ENCODE measurements around the gene ABLIM2.
"Not testable (repeated sequence)": the region's sequence is repeated elsewhere in the genome, so short reads cannot be mapped to it uniquely, and the experiment has no call there.

The ABLIM2 gene

DNA sequence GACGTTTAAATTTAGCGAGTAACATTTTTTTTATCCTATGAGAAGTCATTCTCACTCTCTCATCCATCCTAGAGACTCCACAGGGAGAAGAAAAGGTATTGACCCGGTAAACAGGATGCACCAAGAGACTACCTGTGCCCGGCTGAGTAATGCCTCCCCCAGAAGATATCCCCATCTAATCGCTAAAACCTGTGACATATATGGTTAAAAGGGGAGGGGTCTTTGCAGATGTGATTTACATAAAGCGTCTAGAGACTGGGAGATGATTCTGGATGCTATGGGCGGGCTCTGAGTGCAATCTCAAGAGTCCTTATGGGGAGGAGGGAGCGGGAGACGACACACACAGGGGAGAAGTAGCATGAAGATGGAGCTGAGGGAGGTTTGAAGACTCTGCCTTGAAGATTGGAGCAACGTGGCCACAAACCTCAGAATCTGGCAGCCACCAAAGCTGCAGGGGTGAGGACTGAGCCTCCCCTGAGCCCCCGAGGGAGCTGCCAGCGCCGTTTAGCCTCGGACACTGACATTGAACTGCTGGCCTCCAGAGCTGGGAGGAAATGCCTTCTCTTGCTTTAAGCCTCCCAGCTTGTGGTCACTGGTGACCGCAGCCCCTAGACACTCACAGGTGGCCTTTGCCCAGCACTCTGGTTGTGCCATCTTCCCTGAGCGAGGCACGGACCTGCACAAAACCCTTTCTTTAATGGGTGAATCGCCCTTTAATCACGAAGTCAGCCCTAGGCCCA, 11.2 kb downstream of the ABLIM2 start:
- intact Hi-C loops (cut with DNase I), result no loop called here
- no peak for DNase-seq

DNA sequence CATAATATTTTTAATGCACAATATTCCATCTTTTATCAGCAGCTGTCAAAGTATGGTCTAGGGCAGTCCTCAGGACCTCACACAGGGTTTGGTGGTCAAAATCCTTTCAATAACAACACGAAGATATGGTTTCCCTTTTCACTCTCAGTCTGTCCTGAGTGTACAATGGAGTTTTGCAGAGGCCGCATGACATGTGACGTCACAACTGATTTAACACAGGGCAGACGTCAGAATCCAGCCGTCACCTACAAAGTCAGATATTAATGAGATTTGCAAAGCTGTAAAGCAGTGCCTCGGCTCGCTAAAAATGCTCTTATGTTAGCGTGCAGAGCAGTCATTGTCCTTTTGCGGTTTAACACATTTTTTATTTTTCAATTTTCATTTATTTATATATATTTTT, 12.5 kb downstream of the ABLIM2 start:
- DNase-seq, result no peak
- intact Hi-C loops (cut with DNase I), result no loop called here

- peak in 38 of 42 donors; percentile 17 to 83 (median 56) for DNase-seq
- intact Hi-C loops (cut with DNase I), result no loop called here
These were observed 14.3 kb downstream of the ABLIM2 start for GRCh38 chr4:8144359-8144758.

DNA sequence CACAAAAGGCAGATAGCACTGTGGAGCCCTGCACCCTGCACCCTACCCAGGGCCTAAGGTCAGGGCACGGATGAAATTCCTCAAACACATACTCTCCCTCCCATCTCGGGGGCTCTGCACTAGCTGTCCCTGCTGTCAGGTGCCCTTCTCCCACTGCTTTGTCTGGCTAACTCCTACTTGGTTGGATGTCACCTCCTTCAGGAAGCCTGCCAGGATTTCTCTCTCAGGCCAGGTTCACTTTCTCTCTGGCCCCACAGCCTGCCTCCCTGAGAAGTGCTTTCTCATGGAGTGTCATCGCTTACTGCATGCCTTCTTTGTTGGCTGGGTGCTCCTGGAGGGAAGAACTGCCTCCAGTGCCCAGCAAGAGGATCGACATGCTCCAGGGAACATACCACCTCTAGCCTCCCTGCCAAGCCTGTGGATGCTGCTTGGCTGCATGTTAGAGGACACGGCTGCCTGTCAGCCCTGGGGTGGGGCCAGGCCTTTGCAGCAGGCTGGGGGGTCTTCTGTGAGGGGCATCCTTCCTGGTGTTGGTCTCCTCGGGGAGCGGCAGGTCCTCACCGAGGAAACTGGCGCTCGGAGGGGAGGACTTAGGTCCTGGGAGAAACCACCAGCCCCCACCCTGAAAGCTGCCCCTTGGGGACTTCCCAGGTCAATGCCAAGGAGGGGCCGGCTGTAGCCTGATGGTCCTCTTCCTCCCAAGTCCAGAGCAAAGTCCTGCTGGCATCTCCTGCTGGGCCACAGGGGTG, 15.0 kb downstream of the ABLIM2 start:
- intact Hi-C loops (cut with DNase I), result no loop called here
- DNase-seq, result no peak

DNA sequence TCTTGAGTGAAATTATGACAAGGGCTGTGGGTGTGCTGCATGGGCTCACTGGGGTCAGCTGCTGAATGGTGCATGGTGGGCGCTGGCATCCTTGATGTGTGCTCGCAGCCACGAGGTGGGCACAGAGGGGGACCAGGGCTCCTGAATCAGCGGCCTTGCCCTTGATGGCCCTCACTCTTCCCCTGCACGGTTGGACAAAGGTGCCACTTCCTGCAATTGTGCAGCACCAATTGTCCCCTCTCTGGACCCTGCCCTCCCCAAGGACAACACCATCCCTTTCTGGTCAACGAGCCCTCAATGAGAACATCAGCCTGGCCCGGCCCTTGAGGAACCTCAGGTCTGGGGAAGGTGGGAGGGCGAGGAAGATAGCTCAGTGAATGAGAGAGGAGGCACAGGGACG, 16.1 kb downstream of the ABLIM2 start:
- intact Hi-C loops (cut with DNase I), result no loop called here
- DNase-seq, result no peak

DNA sequence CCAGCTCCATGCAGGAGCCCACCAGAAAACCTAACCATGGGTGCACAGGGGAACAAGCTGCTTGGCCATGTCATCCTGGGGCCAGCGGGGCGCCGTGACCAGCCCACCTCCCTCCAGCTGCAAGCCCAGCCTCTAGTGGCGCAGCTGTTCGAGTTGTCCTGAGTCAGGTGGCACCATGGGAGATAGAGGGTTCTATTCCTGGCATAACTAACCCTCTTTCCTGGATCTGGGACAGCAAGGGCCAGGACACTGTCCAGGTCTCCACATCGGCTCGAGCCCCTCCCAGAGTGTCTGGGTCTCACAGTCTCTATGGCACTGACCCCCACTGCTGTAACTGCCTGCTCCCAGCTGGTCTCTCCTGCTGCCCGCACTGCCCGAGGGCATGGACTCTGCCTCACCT, 16.7 kb downstream of the ABLIM2 start:
- intact Hi-C loops (cut with DNase I), result no loop called here
- DNase-seq, result no peak

GRCh38 chr4:8140915-8141314, 17.7 kb downstream of the ABLIM2 start:
- intact Hi-C loops (cut with DNase I), result no loop called here
- no peak for DNase-seq

DNA sequence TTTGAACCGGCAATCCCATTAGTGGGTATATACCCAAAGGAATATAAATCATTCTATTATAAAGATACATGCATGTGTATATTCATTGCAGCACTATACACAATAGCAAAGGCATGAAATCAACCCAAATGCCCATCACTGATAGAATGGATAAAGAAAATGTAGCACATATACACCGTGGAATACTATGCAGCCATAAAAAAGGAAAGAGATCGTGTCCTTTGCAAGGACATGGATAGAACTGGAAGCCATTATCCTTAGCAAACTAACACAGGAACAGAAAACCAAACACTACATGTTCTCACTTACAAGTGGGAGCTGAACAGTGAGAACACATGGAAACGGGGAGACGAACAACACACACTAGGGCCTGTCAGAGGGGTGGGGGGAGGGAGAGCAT, 18.9 kb downstream of the ABLIM2 start:
- intact Hi-C loops (cut with DNase I), result not testable (repeated sequence)

DNA sequence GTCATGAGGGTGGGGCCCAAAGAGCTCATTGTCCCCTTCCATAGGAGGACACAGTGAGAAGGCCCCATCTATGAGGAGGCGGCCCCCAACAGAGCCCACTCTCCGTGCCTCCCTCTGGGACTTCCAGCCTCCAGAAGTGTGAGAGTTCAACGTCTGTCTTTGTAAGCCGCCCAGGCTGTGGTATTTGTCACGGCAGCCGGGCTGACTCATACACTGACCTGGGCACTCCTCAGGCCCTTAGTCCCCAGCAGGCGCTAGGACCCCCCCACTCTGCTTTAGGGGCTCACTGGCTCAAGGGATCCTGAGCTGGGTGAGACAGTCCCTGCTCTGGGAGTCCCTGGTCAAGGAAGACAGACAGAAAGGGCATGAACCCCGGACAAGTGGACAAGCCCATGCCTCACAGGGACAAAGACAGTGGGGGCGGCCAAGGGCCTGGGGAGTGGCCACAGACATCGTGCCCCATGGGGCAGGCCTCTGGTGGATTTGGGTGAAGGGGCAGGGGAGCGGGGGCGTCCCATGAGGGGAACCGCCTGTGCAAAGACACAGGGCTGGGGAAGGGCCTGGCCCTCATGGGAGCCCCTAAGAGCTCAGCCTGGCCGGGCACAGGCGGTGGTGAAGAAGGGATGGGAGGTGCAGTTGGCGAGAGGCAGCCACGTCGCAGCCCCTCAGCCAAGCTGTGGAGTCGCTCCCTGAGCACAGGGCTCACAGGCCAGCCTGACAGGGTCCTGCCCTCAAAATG, 21.5 kb downstream of the ABLIM2 start:
- intact Hi-C loops (cut with DNase I), result no loop called here
- DNase-seq, result no peak

More for the DNA sequence above, 18.9 kb downstream of the ABLIM2 start:
- not testable (repeated sequence) for DNase-seq

DNA sequence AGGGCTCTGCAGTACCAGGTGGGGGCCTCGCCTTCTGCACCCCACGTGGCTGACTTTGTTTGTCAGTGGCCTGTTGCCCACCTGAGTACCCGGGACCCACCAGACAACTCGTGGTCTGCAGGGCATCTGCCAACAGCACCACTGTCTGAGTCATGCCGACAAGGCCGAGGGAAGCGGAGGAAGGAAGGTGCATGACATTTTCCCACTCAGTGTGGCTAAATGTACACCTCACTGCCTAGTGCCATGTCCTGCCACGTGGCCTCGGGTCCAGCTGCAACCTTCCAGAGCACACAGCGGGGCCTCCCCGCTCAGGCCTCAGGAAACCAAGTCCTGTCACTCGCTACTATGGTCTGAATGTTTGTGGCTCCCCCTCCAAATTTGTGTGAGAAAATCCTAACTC, 22.1 kb downstream of the ABLIM2 start:
- no peak for DNase-seq
- intact Hi-C loops (cut with DNase I), result no loop called here

DNA sequence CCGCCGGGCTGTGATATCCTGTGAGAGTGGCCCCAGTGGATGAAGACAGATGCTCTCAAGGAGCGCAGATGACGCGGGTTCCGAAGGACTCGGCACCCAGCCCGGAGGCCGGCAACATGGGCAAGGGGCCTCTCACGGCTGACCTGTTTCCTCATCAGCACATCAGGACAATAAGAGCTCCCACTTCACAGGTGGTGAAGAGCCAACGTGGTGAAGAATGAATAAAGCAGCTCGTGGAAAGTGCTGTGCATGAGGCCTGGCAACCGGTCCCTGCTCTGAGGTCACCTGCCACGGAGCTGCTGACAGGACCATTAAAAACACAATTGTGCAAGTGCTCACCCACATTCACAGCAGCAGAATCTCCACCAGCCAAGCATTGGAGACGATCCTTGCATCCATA, 22.9 kb downstream of the ABLIM2 start:
- DNase-seq, result no peak
- intact Hi-C loops (cut with DNase I), result no loop called here

- no peak for DNase-seq
- intact Hi-C loops (cut with DNase I), result no loop called here
These were observed 24.6 kb downstream of the ABLIM2 start for GRCh38 chr4:8133897-8134563.

- no peak for DNase-seq
- intact Hi-C loops (cut with DNase I), result no loop called here
These were observed 25.5 kb downstream of the ABLIM2 start for GRCh38 chr4:8132947-8133705.

DNA sequence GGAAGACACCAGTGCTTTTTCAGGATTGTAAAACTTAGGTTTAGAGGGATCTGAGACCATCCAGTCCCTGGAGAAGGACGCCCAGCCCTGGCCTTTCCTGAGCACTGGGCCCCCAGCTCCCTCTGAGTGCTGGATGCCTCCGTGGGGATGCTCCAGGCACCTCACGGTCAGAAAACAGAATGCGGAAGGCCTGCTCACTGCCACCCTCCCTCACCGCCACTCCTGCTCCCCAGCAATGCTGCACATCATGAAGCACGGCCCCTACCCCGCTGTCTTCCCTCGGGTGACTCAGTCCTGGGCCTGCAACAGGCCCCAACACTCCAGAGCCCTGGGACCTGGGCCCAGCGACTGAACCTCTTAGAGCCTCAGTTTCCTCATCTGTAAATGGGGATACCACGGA, 26.2 kb downstream of the ABLIM2 start:
- DNase-seq, result no peak
- intact Hi-C loops (cut with DNase I), result no loop called here

DNA sequence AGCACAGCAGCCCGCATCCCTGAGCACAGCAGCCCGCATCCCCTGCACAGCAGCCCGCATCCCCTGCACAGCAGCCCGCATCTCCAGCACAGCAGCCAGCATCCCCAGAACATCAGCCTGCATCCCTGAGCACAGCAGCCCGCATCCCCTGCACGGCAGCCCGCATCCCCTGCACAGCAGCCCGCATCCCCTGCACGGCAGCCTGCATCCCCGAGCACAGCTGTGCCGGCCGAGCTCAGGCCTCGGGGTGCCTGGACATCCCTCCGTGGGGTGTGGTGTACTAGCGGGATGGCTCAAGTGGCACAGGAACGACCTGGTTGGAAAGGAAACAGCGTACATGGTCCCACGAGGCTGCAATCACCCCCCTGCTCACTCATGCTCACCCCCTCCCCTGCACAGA, 26.8 kb downstream of the ABLIM2 start:
- intact Hi-C loops (cut with DNase I), result no loop called here
- DNase-seq, result no peak

DNA sequence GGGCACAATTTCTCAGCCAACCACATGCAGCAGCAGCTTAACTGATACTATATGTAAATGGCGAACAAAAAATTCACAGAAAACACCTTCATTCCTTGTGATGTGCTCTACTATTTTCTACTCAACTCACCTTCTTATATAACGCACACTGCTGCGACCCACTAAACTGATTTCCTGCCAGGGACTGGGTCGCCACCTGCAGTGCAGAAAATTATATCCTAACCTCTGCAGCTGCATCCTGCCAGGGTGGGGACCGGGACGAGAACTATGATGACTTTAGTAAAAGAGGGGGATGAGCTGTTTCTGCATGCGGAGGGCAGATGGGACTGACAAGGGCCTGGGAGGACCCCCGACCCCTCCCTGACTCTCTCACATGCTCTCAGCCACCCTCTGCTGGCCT, 27.4 kb downstream of the ABLIM2 start:
- DNase-seq, result peak in 26 of 42 donors; percentile 21 to 69 (median 39)
- intact Hi-C loops (cut with DNase I), result no loop called here

DNA sequence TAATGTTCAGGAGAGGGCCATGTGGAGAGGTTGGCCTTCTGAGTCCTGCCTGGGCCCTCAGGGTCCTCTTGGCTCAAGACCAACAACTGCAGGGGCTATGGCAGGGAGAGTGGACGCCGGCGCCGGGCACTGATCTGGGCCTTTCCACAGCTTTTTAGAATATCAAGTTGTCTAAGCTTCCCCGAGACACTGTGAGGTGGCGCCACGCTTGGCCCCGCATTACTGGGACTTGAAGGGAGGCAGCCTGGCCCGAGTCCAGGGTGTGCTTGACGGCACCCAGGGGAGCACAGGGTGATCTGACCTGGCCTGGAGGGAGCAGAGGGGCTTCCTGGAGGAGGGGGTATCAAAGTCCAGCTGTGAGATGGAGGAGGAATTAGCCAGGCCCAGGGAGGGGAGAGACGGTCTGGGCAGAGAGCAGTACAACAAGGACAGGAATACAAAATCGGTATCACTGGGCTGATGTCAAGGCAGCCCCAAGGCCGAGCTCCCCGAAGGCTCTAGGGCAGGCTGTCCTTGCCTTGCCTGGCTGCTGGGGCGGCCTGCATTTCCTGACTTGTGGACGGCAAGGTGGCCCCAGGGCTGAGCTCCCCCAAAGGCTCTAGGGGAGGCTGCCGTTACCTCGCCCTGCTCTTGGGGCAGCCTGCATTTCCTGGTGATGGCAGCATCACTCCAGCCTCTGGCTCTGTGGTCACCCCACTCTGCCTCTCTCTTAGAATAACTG, 28.1 kb downstream of the ABLIM2 start:
- DNase-seq, result peak in 1 of 42 donors; percentile 13
- intact Hi-C loops (cut with DNase I), result no loop called here

DNA sequence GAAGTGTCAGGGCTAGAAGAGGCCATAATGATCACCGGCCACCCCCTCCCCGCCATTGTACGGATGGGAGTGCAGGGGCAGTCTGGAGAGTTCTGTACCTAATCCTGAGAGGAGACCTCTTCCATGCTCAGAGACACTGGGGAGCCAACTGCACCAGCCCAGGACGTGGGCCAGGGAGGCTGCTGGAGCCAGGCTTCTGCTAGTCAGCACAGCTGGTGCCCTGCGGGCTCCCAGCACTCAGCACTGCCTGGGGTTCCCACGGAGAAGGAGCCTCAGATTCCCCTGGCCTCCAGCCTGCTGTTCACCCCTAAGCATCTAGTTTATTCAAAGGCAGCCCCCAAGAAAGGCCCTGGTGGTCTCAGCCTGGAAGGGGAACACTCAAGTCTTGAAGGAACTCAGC, 28.8 kb downstream of the ABLIM2 start:
- intact Hi-C loops (cut with DNase I), result no loop called here
- DNase-seq, result no peak
